IMR-90 (cell line): ENCODE data around the gene WDR27. TPM values are rescaled to one million over a fixed set of nuclear protein-coding genes. Genes with fewer than 3 reads are reported as not detected.

Experiments used
- ATAC-seq: fragments of 200-7000 bp; cut with Tn5 transposase; 2 replicates; pipeline ENCODE4 v1.9.1; 2020; ENCODE audit warnings: low read depth, mild to moderate bottlenecking, moderate library complexity
- BruUV-seq: library from RNA; stranded (reverse); fragments of 400-500 nt; replicated peaks from 2 replicates; lab custom pipeline; 2021; lab: Mats Ljungman, UMichigan
- CTCF ChIA-PET: fragments of 300-600 bp; formaldehyde crosslinking; extraction: SDS; loops from one replicate; lab custom pipeline; 2021; ENCODE audit warnings: antibody characterized with exemption; lab: Yijun Ruan, JAX
- POLR2A ChIA-PET: fragments of 300-600 bp; sonication (Branson Sonifier 250); formaldehyde crosslinking; loops from one replicate; lab custom pipeline; 2022; ENCODE audit warnings: antibody characterized with exemption; ENCODE audit not compliant: unreplicated experiment; lab: Charles Lee
- DNase-seq: peaks from one replicate; pipeline ENCODE4 v3.0.0; 2013
- H2AFZ ChIP-seq: replicated peaks from 2 replicates; pipeline ENCODE3; 2013; ENCODE audit warnings: low read length, mild to moderate bottlenecking; ENCODE audit not compliant: poor library complexity
- H2AK5ac ChIP-seq: 2 replicates; pipeline ENCODE4 v1.6.1; 2013; ENCODE audit warnings: low read depth, low read length, inconsistent platforms
- H2AK9ac ChIP-seq: replicated peaks from 2 replicates; pipeline ENCODE3; 2013; ENCODE audit warnings: mild to moderate bottlenecking, low read depth, low read length, moderate library complexity; ENCODE audit not compliant: poor library complexity
- H2BK120ac ChIP-seq: 2 replicates; pipeline ENCODE4 v1.6.1; 2013; ENCODE audit warnings: low read depth, low read length, inconsistent platforms
- H2BK15ac ChIP-seq: 3 replicates; pipeline ENCODE4 v1.6.1; 2013; ENCODE audit warnings: low read depth, low read length, inconsistent platforms
- H2BK20ac ChIP-seq: 2 replicates; pipeline ENCODE4 v1.6.1; 2013; ENCODE audit warnings: low read depth, mild to moderate bottlenecking, inconsistent platforms, low read length, moderate library complexity
- H2BK5ac ChIP-seq: 2 replicates; pipeline ENCODE4 v1.6.1; 2013; ENCODE audit warnings: mild to moderate bottlenecking, low read depth, low read length, inconsistent platforms; ENCODE audit not compliant: poor library complexity, severe bottlenecking
- H3K14ac ChIP-seq: replicated peaks from 2 replicates; pipeline ENCODE4 v1.6.1; 2013; ENCODE audit warnings: low read depth, low read length, inconsistent platforms
- H3K18ac ChIP-seq: 2 replicates; pipeline ENCODE4 v1.6.1; 2013; ENCODE audit warnings: low read depth, low read length, control low read depth
- H3K23ac ChIP-seq: 2 replicates; pipeline ENCODE4 v1.6.1; 2013; ENCODE audit warnings: low read depth, low read length, inconsistent platforms
- H3K27ac ChIP-seq: 2 replicates; pipeline ENCODE4 v1.5.1; 2013; ENCODE audit warnings: mild to moderate bottlenecking, control low read depth, low read length; ENCODE audit not compliant: insufficient read depth
- H3K27me3 ChIP-seq: 2 replicates; pipeline ENCODE4 v1.6.1; 2013; ENCODE audit warnings: low read length; ENCODE audit not compliant: control insufficient read depth, insufficient read depth
- H3K36me3 ChIP-seq: 2 replicates; pipeline ENCODE4 v1.6.1; 2013; ENCODE audit warnings: low read length, mixed read lengths; ENCODE audit not compliant: control insufficient read depth, insufficient read depth
- H3K4ac ChIP-seq: 2 replicates; pipeline ENCODE4 v1.6.1; 2013; ENCODE audit warnings: low read depth, low read length, inconsistent platforms
- H3K4me1 ChIP-seq: 2 replicates; pipeline ENCODE4 v1.6.1; 2013; ENCODE audit warnings: low read length, mixed read lengths; ENCODE audit not compliant: control insufficient read depth, insufficient read depth
- H3K4me2 ChIP-seq: 2 replicates; pipeline ENCODE4 v1.6.1; 2013; ENCODE audit warnings: low read depth, mild to moderate bottlenecking, control low read depth, low read length, moderate library complexity
- H3K4me3 ChIP-seq: 2 replicates; pipeline ENCODE4 v1.5.1; 2013; ENCODE audit warnings: low read depth, mild to moderate bottlenecking, control low read depth, low read length, moderate library complexity; ENCODE audit not compliant: insufficient read depth
- H3K56ac ChIP-seq: 2 replicates; pipeline ENCODE4 v1.6.1; 2013; ENCODE audit warnings: low read length, inconsistent platforms; ENCODE audit not compliant: insufficient read depth; ENCODE audit errors: extremely low read depth
- H3K79me1 ChIP-seq, 2 experiments: 2 replicates each; pipeline ENCODE4 v1.6.1; 2013; ENCODE audit warnings: low read length in 2 of 2, inconsistent platforms in 1 of 2, low read depth in 1 of 2
- H3K9ac ChIP-seq: 2 replicates; pipeline ENCODE4 v1.6.1; 2013; ENCODE audit warnings: low read depth, low read length, control low read depth
- H3K9me1 ChIP-seq: 2 replicates; pipeline ENCODE4 v1.6.1; 2013; ENCODE audit warnings: low read length, inconsistent platforms; ENCODE audit not compliant: insufficient read depth
- H3K9me3 ChIP-seq: 2 replicates; pipeline ENCODE4 v1.6.1; 2013; ENCODE audit warnings: low read length; ENCODE audit not compliant: control insufficient read depth, insufficient read depth
- H4K20me1 ChIP-seq: 2 replicates; pipeline ENCODE4 v1.6.1; 2013; ENCODE audit warnings: low read length, inconsistent platforms; ENCODE audit not compliant: insufficient read depth
- H4K5ac ChIP-seq: 2 replicates; pipeline ENCODE4 v1.6.1; 2013; ENCODE audit warnings: mild to moderate bottlenecking, low read depth, low read length, control low read depth
- H4K8ac ChIP-seq, 2 experiments: 2 replicates each; pipeline ENCODE4 v1.6.1; 2013; ENCODE audit warnings: low read depth in 2 of 2, low read length in 2 of 2, control low read depth in 1 of 2, inconsistent platforms in 1 of 2
- H4K91ac ChIP-seq: 2 replicates; pipeline ENCODE4 v1.6.1; 2013; ENCODE audit warnings: low read depth, low read length, inconsistent platforms; ENCODE audit not compliant: insufficient read depth
- CHD1 ChIP-seq: IDR thresholded peaks from 2 replicates; pipeline ENCODE4 v1.6.1; 2012; ENCODE audit warnings: low read depth, low read length, improper control_type of control experiment
- FOS ChIP-seq: fragments of 150-350 bp; IDR thresholded peaks from 2 replicates; pipeline ENCODE4 v1.6.1; 2016; ENCODE audit warnings: low read depth, low read length
- MAFK ChIP-seq: IDR thresholded peaks from 2 replicates; pipeline ENCODE4 v1.6.1; 2012; ENCODE audit warnings: low read depth, low read length, improper control_type of control experiment
- MAZ ChIP-seq: IDR thresholded peaks from 2 replicates; pipeline ENCODE4 v1.6.1; 2012; ENCODE audit warnings: low read depth, mild to moderate bottlenecking, low read length, improper control_type of control experiment, moderate library complexity, borderline replicate concordance
- MXI1 ChIP-seq: IDR thresholded peaks from 2 replicates; pipeline ENCODE4 v1.6.1; 2012; ENCODE audit warnings: low read depth, mild to moderate bottlenecking, low read length, moderate library complexity, borderline replicate concordance
- POLR2A ChIP-seq: IDR thresholded peaks from 2 replicates; pipeline ENCODE4 v1.6.1; 2012; ENCODE audit warnings: mild to moderate bottlenecking, low read depth, low read length
- RCOR1 ChIP-seq: IDR thresholded peaks from 2 replicates; pipeline ENCODE4 v1.6.1; 2012; ENCODE audit warnings: mild to moderate bottlenecking, low read length, improper control_type of control experiment; ENCODE audit not compliant: insufficient replicate concordance
- RFX5 ChIP-seq: IDR thresholded peaks from 2 replicates; pipeline ENCODE4 v1.8.0; 2012; ENCODE audit warnings: low read depth, mild to moderate bottlenecking, low read length, moderate library complexity
- WGBS, 2 experiments: methylation state at CpG; one replicate each; pipeline versions ENCODE4 v1.1.5 to v1.1.7; 2013; ENCODE audit warnings: missing lambda C conversion rate in 2 of 2; ENCODE audit not compliant: insufficient read length in 1 of 2; ENCODE audit errors: extremely low coverage in 2 of 2; 5-methylcytosine and 5-hydroxymethylcytosine counted together
- dilution Hi-C: fragments of 300-500 bp; cut with HindIII; formaldehyde crosslinking; loops from one replicate; pipeline ENCODE4 v1.14.3; 2018; ENCODE audit warnings: low sequenced_read_pairs; ENCODE audit not compliant: unreplicated experiment
- in situ Hi-C: fragments of 300-500 bp; cut with MboI; formaldehyde crosslinking; loops from 3 replicates; pipeline ENCODE4 v1.14.3; 2019; ENCODE audit warnings: low sequenced_read_pairs, inconsistent platforms, mixed read lengths
- intact Hi-C: fragments of 100-400 bp; cut with micrococcal nuclease; formaldehyde crosslinking; loops from 2 replicates; pipeline ENCODE4 v1.10.0; 2022
- polyA plus RNA-seq, 3 experiments: library from polyadenylated mRNA; depleted of rRNA; stranded (reverse); fragments of >200 nt; gene quantifications; 2 replicates each; pipeline ENCODE4 v1.2.3, GENCODE V29; 2012; ENCODE audit warnings: low replicate concordance in 1 of 3
- total RNA-seq: library from RNA; depleted of rRNA; stranded (reverse); fragments of >200 nt; gene quantifications from 2 replicates; pipeline ENCODE4 v1.2.3, GENCODE V29; 2012
- TF ChIP-seq, protein P1 (sequence below): conservative IDR thresholded peaks from 2 replicates; pipeline ENCODE4 v1.5.1; 2012; ENCODE audit warnings: mild to moderate bottlenecking, low read depth, low read length, improper control_type of control experiment
- TF ChIP-seq, protein P2 (sequence below): fragments of 150-350 bp; IDR thresholded peaks from 2 replicates; pipeline ENCODE4 v1.6.1; 2017; ENCODE audit warnings: mild to moderate bottlenecking, antibody characterized with exemption, low read length, low read depth
- TF ChIP-seq, protein P3 (sequence below): fragments of 150-350 bp; IDR thresholded peaks from 2 replicates; pipeline ENCODE4 v1.6.1; 2016; ENCODE audit warnings: low read depth, mild to moderate bottlenecking, low read length, moderate library complexity, borderline replicate concordance

Gene WDR27
- total and polyA plus RNA-seq, 2 of the 4 experiments (the other 2 are of a cell fraction): 7.0 to 18.5 TPM

GRCh38 chr6:169589699-169590257 lies 112.1 kb downstream of the WDR27 start:
- BruUV-seq: no TSS peak
- in situ Hi-C loops (no loop called here), intact Hi-C loops (loop anchor here (5.0 kb wide), 1 partner anchor 52 kb away; no protein-coding TSS in a partner anchor), dilution Hi-C loops (no loop called here)
- Histone ChIP-seq H3K9me1 (no peaks in the 10 kb centered on the region), H3K27me3 (no peaks in the 10 kb centered on the region), H3K36me3 (no peaks in the 10 kb centered on the region), H3K4ac (no peak overlapping the region), H3K18ac (no peak overlapping the region), H3K4me3 (no peak overlapping the region), H3K27ac (no peak overlapping the region), H4K5ac (no peak overlapping the region), H3K56ac (no peak overlapping the region), H3K9me3 (no peaks in the 10 kb centered on the region), H3K9ac (no peak overlapping the region), H3K4me2 (no peak overlapping the region), H2BK20ac (no peak overlapping the region), H3K23ac (no peak overlapping the region), H3K4me1 (peaks cover 5% of the 10 kb centered on the region), H4K8ac (no peak overlapping the region), H2BK15ac (no peak overlapping the region; the same call in 2 of the 3 replicates), H3K79me1 (no peaks in the 10 kb centered on the region), H2BK5ac (no peak overlapping the region), H4K91ac (no peak overlapping the region), H4K20me1 (no peaks in the 10 kb centered on the region), H2BK120ac (no peak overlapping the region), H2AK9ac (no peak overlapping the region), H2AFZ (no peak overlapping the region), H2AK5ac (no peak overlapping the region), H3K14ac (no peak overlapping the region)
- no peak for ATAC-seq
- no peak for DNase-seq
- no CpG with 5 or more reads among the region's 6 CpGs for WGBS, 2 experiments
- ChIA-PET POLR2A (no interaction called here), CTCF (interaction anchor here (0.9 kb wide), 1 partner anchor 21 kb away, joined by 3 read pairs; no protein-coding TSS in a partner anchor)
- TF ChIP-seq, protein P1, sequence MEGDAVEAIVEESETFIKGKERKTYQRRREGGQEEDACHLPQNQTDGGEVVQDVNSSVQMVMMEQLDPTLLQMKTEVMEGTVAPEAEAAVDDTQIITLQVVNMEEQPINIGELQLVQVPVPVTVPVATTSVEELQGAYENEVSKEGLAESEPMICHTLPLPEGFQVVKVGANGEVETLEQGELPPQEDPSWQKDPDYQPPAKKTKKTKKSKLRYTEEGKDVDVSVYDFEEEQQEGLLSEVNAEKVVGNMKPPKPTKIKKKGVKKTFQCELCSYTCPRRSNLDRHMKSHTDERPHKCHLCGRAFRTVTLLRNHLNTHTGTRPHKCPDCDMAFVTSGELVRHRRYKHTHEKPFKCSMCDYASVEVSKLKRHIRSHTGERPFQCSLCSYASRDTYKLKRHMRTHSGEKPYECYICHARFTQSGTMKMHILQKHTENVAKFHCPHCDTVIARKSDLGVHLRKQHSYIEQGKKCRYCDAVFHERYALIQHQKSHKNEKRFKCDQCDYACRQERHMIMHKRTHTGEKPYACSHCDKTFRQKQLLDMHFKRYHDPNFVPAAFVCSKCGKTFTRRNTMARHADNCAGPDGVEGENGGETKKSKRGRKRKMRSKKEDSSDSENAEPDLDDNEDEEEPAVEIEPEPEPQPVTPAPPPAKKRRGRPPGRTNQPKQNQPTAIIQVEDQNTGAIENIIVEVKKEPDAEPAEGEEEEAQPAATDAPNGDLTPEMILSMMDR: no peak
- TF ChIP-seq POLR2A (no peak), CHD1 (no peak), RCOR1 (no peak), MAFK (no peak), FOS (no peak), MXI1 (no peak), MAZ (no peak), RFX5 (no peak)
- TF ChIP-seq, protein P2, sequence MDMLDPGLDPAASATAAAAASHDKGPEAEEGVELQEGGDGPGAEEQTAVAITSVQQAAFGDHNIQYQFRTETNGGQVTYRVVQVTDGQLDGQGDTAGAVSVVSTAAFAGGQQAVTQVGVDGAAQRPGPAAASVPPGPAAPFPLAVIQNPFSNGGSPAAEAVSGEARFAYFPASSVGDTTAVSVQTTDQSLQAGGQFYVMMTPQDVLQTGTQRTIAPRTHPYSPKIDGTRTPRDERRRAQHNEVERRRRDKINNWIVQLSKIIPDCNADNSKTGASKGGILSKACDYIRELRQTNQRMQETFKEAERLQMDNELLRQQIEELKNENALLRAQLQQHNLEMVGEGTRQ: no peak
- TF ChIP-seq, protein P3, sequence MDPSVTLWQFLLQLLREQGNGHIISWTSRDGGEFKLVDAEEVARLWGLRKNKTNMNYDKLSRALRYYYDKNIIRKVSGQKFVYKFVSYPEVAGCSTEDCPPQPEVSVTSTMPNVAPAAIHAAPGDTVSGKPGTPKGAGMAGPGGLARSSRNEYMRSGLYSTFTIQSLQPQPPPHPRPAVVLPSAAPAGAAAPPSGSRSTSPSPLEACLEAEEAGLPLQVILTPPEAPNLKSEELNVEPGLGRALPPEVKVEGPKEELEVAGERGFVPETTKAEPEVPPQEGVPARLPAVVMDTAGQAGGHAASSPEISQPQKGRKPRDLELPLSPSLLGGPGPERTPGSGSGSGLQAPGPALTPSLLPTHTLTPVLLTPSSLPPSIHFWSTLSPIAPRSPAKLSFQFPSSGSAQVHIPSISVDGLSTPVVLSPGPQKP: no peak
